Esophagus mucosa (tissue), 1 donor: ENCODE results near the gene ACAD10. TPM values are rescaled to one million over a fixed set of nuclear protein-coding genes. Genes with fewer than 3 reads are reported as not detected.
A peak's percentile ranks its signal among the peaks of the same experiment; 100 is the strongest.
"Not testable (repeated sequence)": the region's sequence is repeated elsewhere in the genome, so short reads cannot be mapped to it uniquely, and the experiment has no call there.

Experiments
- ATAC-seq: fragments of 200-7000 bp; cut with Tn5 transposase; one replicate; pipeline ENCODE4 v1.9.1; 2020
- total RNA-seq: library from RNA; stranded (reverse); gene quantifications from one replicate; pipeline ENCODE4 v1.2.4, GENCODE V29; 2023
- donor health status: DM: yes; HTN: yes; CAD: no.

ACAD10 gene
- total RNA-seq = 14.7 TPM

- peak; percentile 96 for ATAC-seq
Observed at GRCh38 chr12:111685811-111686573, at the start of gene ACAD10, which contains the start of gene BRAP. Gene ACAD10 (plus strand): TSS chr12:111686053. CDS start chr12:111692710, 6,657 bp downstream. Gene BRAP (minus strand): TSS chr12:111685956. CDS start chr12:111685792, 164 bp downstream.

GRCh38 chr12:111636209-111636945 is 49.5 kb upstream of the ACAD10 start:
- peak; percentile 35 for ATAC-seq

- ATAC-seq = no peak
Observed at GRCh38 chr12:111638556-111638955, 47.3 kb upstream of the ACAD10 start.

GRCh38 chr12:111640506-111640905 is 45.3 kb upstream of the ACAD10 start:
- ATAC-seq = no peak

GRCh38 chr12:111642681-111643426 is 43.0 kb upstream of the ACAD10 start:
- ATAC-seq = no peak

- no peak for ATAC-seq
Observed at GRCh38 chr12:111643427-111643826, 42.4 kb upstream of the ACAD10 start.

- no peak for ATAC-seq
Observed at GRCh38 chr12:111645433-111645832, 40.4 kb upstream of the ACAD10 start.

- no peak for ATAC-seq
Observed at GRCh38 chr12:111650912-111651311, 34.9 kb upstream of the ACAD10 start.

GRCh38 chr12:111652530-111652929 is 33.3 kb upstream of the ACAD10 start:
- ATAC-seq = not testable (repeated sequence)

- no peak for ATAC-seq
Observed at GRCh38 chr12:111653596-111653995, 32.3 kb upstream of the ACAD10 start.

GRCh38 chr12:111655356-111655755 is 30.5 kb upstream of the ACAD10 start:
- no peak for ATAC-seq

GRCh38 chr12:111656016-111656415 is 29.8 kb upstream of the ACAD10 start:
- ATAC-seq = no peak

GRCh38 chr12:111664499-111664898 is 21.4 kb upstream of the ACAD10 start:
- ATAC-seq = no peak

GRCh38 chr12:111664961-111665865 is 20.6 kb upstream of the ACAD10 start:
- ATAC-seq = peak; percentile 17

- ATAC-seq = no peak
Observed at GRCh38 chr12:111672822-111673381, 13.0 kb upstream of the ACAD10 start.

- no peak for ATAC-seq
Observed at GRCh38 chr12:111673503-111673902, 12.3 kb upstream of the ACAD10 start.

GRCh38 chr12:111677186-111677585 is 8.7 kb upstream of the ACAD10 start:
- ATAC-seq = no peak

- ATAC-seq = not testable (repeated sequence)
Observed at GRCh38 chr12:111684485-111685198, 1.2 kb upstream of the ACAD10 start.

GRCh38 chr12:111685322-111685810 is 487 bp upstream of the ACAD10 start:
- peak; percentile 23 for ATAC-seq

- no peak for ATAC-seq
Observed at GRCh38 chr12:111686574-111687105, 787 bp downstream of the ACAD10 start.
